CD4-positive, alpha-beta T cell treated with Interleukin-2 at 100 ng/mL for 4 hours (primary cell): ENCODE data around the gene BPI.
"Not testable (repeated sequence)": the region's sequence is repeated elsewhere in the genome, so short reads cannot be mapped to it uniquely, and the experiment has no call there.

Source experiments
- DNase-seq: peaks from one replicate; pipeline ENCODE4 v3.0.0-alpha.2; 2020; ENCODE audit warnings: low spot score

Gene BPI

DNA sequence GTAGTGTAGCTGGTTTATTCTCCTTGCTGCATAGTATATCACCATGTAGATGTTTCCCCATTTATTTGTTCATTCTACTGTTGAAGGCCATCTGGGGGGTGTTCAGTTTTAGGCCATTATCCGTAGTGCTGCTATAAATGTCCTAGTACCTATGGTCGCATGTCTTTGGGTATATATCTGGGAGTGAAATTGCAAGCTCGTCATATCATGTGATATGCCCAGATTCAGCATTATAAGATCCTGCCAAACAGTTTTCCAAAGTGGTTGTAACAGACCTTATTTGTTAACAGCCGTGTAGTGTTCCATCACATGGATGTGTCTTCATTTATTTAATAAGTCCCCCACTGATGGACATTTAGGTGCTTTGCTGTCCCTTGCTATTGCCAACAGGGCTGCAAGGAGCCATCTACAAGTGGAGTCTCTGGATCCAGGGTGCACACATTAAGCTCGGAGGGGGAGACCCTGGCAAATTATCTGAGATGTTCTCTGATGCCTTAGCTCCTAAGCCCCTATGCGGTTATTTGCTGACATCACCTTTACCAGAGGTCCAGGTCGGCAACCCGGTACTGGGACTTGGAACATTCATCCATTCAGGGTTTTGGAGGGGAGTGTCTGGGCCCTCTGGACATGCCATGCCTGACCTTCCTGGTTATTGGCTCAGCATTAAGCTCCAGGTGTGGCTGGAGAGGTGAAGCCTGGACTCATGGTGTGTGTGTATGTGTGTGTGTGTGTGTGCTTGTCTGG is 59.2 kb downstream of the BPI start:
- DNase-seq, result no peak

DNA sequence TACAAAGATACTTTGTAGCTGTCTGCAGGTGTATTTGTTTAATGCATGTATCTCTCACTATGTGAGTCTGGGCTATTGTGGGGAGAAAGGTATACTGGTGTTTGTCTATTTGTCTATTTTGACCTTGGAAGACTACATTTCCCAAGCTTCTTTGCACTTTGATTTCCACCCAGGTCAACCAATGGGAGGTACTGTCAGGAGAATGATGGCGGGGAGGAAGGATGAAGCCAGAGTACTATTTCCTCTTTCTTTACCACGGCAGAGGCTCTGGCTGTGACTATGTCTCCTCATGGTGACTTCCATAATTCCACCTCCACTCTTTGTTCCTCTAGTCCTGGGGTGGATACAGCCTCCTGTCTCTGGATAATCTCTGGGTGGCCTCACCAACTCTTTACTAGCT is 65.4 kb downstream of the BPI start:
- no peak for DNase-seq

DNA sequence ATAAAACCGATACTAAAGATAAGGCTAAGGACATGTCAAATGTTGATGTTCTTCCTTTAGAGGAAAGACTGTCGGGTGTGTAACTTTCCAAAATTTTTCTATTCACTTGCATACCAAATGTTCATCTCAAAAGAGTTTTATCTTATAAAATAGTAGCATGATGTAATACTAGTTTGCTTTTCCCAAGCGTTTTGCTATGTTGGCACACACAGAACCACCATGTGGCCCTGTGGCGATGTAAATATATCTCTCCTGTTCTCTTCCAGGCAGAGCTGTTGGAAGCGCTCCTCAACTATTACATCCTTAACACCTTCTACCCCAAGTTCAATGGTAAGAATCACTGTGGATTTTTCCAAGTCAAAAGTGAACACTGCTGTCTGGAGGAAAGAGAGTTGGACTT is 68.8 kb downstream of the BPI start:
- no peak for DNase-seq

DNA sequence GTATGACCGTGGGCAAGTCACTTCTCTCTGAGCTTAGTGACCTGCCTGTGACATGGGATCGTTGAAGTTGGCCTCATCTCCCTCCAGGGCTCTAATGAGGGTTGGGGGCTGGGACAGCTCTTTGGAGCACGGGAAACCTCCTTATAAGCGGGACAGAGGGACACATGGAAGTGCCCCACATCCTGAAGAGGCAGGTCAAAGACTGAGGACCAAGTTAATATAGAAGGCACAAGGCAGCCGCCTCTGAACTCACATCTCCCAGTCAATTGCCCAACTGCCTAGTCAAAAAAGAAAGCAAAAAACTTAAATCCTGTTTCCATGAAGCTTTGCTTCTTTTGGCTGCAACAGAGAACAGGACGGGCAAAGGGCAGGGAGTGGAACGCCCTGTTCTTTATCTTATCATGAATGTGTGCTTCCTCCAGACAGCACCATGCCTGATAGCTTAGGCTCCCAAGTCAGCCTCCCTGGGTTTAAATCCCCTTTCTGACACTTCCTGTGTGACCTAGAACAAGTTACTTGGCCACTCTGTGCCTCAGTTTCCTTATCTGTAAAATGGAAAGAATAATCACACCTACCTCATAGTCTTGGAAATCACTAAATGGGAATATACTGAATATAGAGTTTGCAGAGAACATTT is 69.4 kb downstream of the BPI start:
- DNase-seq, result no peak

DNA sequence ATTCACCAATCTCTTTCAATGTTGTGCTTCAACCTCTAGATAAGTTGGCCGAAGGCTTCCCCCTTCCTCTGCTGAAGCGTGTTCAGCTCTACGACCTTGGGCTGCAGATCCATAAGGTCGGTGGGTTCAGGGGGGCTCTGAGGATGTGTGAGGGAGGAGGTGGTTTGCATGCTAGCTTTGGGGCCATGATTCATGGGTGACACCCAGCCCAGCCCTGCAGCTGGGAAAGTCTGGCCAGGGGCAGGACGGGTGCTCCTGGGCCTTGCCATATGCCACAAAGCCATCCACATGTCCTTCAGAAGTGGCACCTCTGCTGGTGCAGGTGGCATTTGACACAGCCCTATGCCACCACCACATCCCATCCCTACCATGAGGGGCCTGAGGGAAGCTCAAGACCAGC is 69.9 kb downstream of the BPI start:
- no peak for DNase-seq

DNA sequence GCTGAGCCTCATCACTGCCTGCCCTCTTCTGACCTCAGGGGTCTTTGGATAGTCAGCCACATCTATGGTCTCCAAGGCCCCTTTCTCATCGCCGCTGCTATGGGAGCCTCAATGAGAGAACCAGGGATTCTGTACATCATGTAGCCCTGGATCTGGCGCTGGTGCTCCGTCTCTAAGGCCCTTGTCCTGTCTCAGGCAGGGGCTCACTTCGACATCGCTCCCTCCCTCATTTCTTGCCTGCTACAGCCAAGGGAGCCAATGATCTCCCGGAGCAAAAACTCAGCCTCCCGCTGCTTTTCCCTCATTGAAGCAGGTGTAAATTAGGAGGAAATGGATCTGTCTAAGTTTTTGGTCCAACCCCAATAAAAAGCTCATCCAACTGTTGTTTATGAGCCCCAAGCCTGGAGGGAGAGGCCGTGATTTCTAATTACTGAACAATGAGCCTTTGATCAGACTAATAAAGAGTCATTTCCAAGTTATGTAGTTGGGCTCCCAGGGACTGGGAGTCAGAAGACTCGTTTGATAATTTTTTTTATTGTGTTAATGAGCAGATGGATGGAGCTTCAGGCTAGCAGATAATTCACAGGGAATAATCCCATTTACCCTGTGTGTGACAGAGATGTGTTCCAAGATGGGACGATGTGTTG is 73.2 kb downstream of the BPI start:
- DNase-seq, result no peak

DNA sequence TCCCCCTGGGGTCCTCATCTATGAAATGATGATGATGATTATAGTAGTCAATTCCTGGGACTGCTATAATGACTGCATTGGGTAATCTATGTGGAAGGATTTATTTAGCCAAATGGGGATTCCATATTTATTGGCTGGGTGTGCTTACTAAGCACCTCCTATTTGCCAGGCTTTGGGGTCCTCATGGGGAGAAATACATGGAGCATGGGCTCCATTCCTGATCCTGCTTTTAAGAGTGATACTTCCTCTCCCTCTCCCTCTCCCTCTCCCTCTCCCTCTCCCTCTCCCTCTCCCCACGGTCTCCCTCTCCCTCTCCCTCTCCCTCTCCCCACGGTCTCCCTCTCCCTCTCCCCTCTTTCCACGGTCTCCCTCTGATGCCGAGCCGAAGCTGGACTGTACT is 73.9 kb downstream of the BPI start:
- DNase-seq, result not testable (repeated sequence)

DNA sequence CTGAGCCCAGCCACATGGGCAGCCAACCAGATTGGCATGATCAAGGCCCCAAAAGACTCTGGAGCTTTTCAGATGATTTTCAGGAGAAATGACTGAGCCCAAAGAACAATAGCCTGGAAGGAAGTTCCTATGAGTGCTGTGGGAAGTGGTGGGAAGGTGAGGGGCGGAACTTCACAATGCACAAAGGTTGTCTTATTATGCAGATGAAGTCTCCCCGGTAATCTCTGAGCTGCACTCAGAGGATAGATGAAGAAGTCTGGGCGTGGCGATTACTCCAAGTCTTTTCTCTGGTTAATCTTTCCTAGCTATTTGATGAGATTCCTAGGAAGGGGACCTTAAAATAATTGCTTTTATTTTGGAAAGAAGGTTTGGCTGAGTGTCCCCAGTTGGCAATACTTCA is 79.2 kb downstream of the BPI start:
- no peak for DNase-seq

DNA sequence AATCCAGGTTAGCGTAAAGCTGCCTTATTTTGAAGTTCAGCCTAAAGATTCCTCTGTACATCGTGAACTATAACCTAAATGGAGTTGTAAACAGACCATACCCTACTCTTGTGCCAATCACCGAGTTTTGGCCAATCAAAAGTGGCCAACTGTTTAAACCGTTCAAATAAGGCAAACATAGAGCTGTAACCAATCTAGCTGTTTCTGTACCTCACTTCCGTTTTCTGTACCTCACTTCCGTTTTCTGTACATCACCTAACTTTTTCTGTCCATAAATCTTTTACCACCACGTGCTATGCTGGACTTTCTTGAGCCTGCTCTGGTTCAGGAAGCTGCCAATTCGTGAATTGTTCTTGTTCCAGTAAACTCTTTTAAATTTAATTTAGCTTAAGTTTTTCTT is 82.0 kb downstream of the BPI start:
- DNase-seq, result no peak

DNA sequence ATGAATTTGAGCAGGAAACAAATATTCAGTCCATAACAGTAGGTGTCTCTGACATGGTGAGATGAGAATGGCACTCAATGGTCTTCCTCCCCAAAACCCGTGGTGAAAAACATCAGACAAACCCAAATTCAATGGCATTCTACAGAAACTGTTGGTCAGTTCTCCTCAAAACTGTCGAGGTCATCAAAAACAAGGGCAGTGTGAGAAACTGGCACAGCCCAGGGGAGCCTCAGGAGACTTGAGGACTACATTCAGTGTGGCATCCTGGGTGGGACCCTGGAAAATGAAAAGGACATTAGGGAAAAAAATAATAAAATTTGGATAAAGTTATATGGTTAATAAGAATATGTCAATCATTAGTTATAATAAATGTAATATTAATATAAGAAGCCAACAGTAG is 82.9 kb downstream of the BPI start:
- DNase-seq, result no peak
